ENCODE data around the gene CLEC11A. TPM values are rescaled to one million over a fixed set of nuclear protein-coding genes. Genes with fewer than 3 reads are reported as not detected.

CLEC11A gene
- total and polyA plus RNA-seq, 2 of the 8 experiments (the other 6 are each of a cell fraction or from before 2014, with no cell fraction given) = 4.3 to 17.4 TPM

- POLR2A ChIA-PET (ENCODE audit: partially characterized antibody) = interaction anchor here (0.6 to 11.8 kb wide), 10 partner anchors 9 to 414 kb away, joined by 3 to 72 read pairs (median 4); partner anchors contain the start of gene KLK3
- Histone ChIP-seq H4K5ac (ENCODE audit: insufficient read length, low read depth, low read length) (no peak overlapping the region), H4K91ac (replicated peaks; ENCODE audit: insufficient read length, low read length) (no peak overlapping the region), H4K20me1 (replicated peaks in 1 of 2; ENCODE audit: control insufficient read depth in 1 of 2, insufficient read depth in 2 of 2, low read length in 2 of 2) (peaks cover 1 to 3% of the 10 kb centered on the region in 2 experiments), H3K27me3 (replicated peaks in 1 of 4; ENCODE audit: control insufficient read depth in 3 of 4, extremely low read depth in 1 of 4, insufficient read depth in 3 of 4, low read length in 3 of 4) (peaks cover 4 to 38% (median 24%) of the 10 kb centered on the region in 4 experiments), H4K8ac (ENCODE audit: extremely low read depth, insufficient read depth, low read length) (peak overlapping the region; percentile 79), H3K18ac (ENCODE audit: extremely low read depth, low read length) (no peak overlapping the region; the same call in 1 of the 2 replicates), H3K4me3 (ENCODE audit: extremely low read depth in 1 of 4, insufficient read depth in 2 of 4, low read depth in 3 of 4, low read length in 4 of 4) (peak overlapping the region; percentile 68 to 82 (median 74)), H3K79me2 (ENCODE audit: control insufficient read depth in 1 of 2, insufficient read depth in 2 of 2, low read length in 2 of 2) (peaks cover 0 to 5% of the 10 kb centered on the region in 2 experiments; a peak in 1 of 4 replicates), H3K56ac (replicated peaks; ENCODE audit: insufficient read length, low read depth, low read length) (peak overlapping the region; percentile 81), H3K4me2 (ENCODE audit: insufficient read depth in 1 of 2, low read depth in 2 of 2, low read length in 2 of 2) (peak overlapping the region; percentile 82 to 93), H3K27ac (ENCODE audit: low read depth, low read length) (peak overlapping the region; percentile 20; the same call in 1 of the 2 replicates), H2AK5ac (ENCODE audit: low read depth, low read length) (peak overlapping the region; percentile 59; the same call in 1 of the 2 replicates), H3K4ac (replicated peaks; ENCODE audit: insufficient read length, low read depth, low read length) (peak overlapping the region; percentile 7), H3K4me1 (replicated peaks in 1 of 4; ENCODE audit: control insufficient read depth in 3 of 4, insufficient read depth in 4 of 4, low read length in 3 of 4) (peaks cover 0 to 34% (median 22%) of the 10 kb centered on the region in 4 experiments; a peak in 6 of 7 replicates), H2BK5ac (ENCODE audit: low read depth, low read length) (peak overlapping the region; percentile 88), H2AFZ (ENCODE audit: low read length) (no peak overlapping the region), H3K23ac (ENCODE audit: insufficient read length) (no peak overlapping the region), H3K36me3 (ENCODE audit: control insufficient read depth in 2 of 4, insufficient read depth in 4 of 4, low read length in 3 of 4) (no peaks in the 10 kb centered on the region), H3K9me3 (ENCODE audit: insufficient read depth in 2 of 2, low read depth in 1 of 2, low read length in 1 of 2) (no peaks in the 10 kb centered on the region), H2BK15ac (ENCODE audit: low read length) (no peak overlapping the region), H3K79me1 (ENCODE audit: low read depth, low read length) (no peaks in the 10 kb centered on the region), H3K23me2 (ENCODE audit: low read depth, low read length) (peaks cover 14% of the 10 kb centered on the region), H2BK12ac (ENCODE audit: low read depth, low read length) (peak overlapping the region; percentile 75; the same call in 1 of the 2 replicates), H2BK20ac (ENCODE audit: low read length) (no peak overlapping the region), H2BK120ac (replicated peaks; ENCODE audit: low read depth, low read length) (no peak overlapping the region), H3K14ac (ENCODE audit: insufficient read length) (no peak overlapping the region), H3K9ac (replicated peaks in 1 of 4; ENCODE audit: extremely low read depth in 1 of 4, low read depth in 3 of 4, low read length in 3 of 4) (peak overlapping the region; percentile 47 to 79 (median 76); a peak in 6 of 7 replicates)
- WGBS, 2 experiments (ENCODE audit: extremely low coverage in 1 of 2, insufficient coverage in 1 of 2, insufficient read length in 1 of 2, insufficient replicate concordance in 2 of 2, low coverage in 1 of 2, low lambda C conversion rate in 2 of 2, missing lambda C conversion rate in 1 of 2) = 10% methylated on average over 35 of the region's 52 CpGs; no CpG with 5 or more reads in 1 of the 2 experiments
- CTCF ChIA-PET (ENCODE audit: partially characterized antibody) = interaction anchor here (0.6 to 6.2 kb wide), 25 partner anchors 9 to 298 kb away, joined by 3 to 134 read pairs (median 5); no protein-coding TSS in a partner anchor
- no peak for DNase-seq (ENCODE audit: low read depth in 1 of 2, low spot score in 2 of 2)
- FAIRE-seq = no peak
- peak; percentile 90 for TF ChIP-seq MAX (IDR thresholded peaks at IDR 0.05)
- TF ChIP-seq E2F6 (IDR thresholded peaks at IDR 0.05) = 0 out of 2 replicates have a peak, but pooled peaks have one; percentile 61
- TF ChIP-seq SIN3A (conservative IDR thresholded peaks at IDR 0.05 in 1 of 2, IDR thresholded peaks at IDR 0.05 in 1 of 2; ENCODE audit: low read depth in 1 of 2, low read length in 2 of 2) = 0 out of 4 replicates have a peak, but pooled peaks of 1 of the 2 experiments have one; percentile 46
- no peak for TF ChIP-seq BRCA1 (IDR thresholded peaks at IDR 0.05; ENCODE audit: low read depth, low read length)
- peak; percentile 71 for TF ChIP-seq ASH2L (IDR thresholded peaks at IDR 0.05; ENCODE audit: low read length)
- peak; percentile 64; the same call in 1 of the 2 replicates for TF ChIP-seq RBBP5 (IDR thresholded peaks at IDR 0.05; ENCODE audit: borderline replicate concordance, low read depth, low read length)
- peak in 1 of 2 experiments; percentile 30; a peak in 1 of 4 replicates for TF ChIP-seq HDAC2 (IDR thresholded peaks at IDR 0.05; ENCODE audit: borderline replicate concordance in 1 of 2, low read depth in 2 of 2, low read length in 2 of 2)
- peak; percentile 87 for TF ChIP-seq CREB1 (IDR thresholded peaks at IDR 0.05)
- peak; percentile 88 for TF ChIP-seq PHF8 (conservative IDR thresholded peaks at IDR 0.05; ENCODE audit: low read depth, low read length)
Observed at GRCh38 chr19:50725218-50725910, 2.2 kb downstream of the CLEC11A start.
